ENCODE data around the gene CCNJ. TPM values are rescaled to one million over a fixed set of nuclear protein-coding genes. Genes with fewer than 3 reads are reported as not detected.
A peak's percentile ranks its signal among the peaks of the same experiment; 100 is the strongest.

The CCNJ gene
- total and polyA plus RNA-seq, 8 donors = 7.9 to 17.7 (median 16.4) TPM

- intact Hi-C loops (cut with DNase I) = no loop called here
Observed at GRCh38 chr10:96014473-96015102, 28.8 kb upstream of the CCNJ start.

GRCh38 chr10:96017191-96017687, 26.1 kb upstream of the CCNJ start:
- TF ChIP-seq, protein P1, sequence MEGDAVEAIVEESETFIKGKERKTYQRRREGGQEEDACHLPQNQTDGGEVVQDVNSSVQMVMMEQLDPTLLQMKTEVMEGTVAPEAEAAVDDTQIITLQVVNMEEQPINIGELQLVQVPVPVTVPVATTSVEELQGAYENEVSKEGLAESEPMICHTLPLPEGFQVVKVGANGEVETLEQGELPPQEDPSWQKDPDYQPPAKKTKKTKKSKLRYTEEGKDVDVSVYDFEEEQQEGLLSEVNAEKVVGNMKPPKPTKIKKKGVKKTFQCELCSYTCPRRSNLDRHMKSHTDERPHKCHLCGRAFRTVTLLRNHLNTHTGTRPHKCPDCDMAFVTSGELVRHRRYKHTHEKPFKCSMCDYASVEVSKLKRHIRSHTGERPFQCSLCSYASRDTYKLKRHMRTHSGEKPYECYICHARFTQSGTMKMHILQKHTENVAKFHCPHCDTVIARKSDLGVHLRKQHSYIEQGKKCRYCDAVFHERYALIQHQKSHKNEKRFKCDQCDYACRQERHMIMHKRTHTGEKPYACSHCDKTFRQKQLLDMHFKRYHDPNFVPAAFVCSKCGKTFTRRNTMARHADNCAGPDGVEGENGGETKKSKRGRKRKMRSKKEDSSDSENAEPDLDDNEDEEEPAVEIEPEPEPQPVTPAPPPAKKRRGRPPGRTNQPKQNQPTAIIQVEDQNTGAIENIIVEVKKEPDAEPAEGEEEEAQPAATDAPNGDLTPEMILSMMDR (IDR thresholded peaks at IDR 0.05) = peak; percentile 67 to 71
- no peaks in the 10 kb centered on the region for H3K4me1 ChIP-seq
- no peaks in the 10 kb centered on the region for H3K9me3 ChIP-seq
- DNase-seq = peak in 2 of 4 donors; percentile 70 to 71
- H3K4me3 ChIP-seq = no peak overlapping the region
- no peaks in the 10 kb centered on the region for H3K36me3 ChIP-seq
- intact Hi-C loops (cut with DNase I) = no loop called here
- ATAC-seq = peak; percentile 92
- H3K27me3 ChIP-seq = no peaks in the 10 kb centered on the region
- no peak overlapping the region for H3K27ac ChIP-seq

More at GRCh38 chr10:96014473-96015102, 28.8 kb upstream of the CCNJ start:
- Histone ChIP-seq H3K9me3 (no peaks in the 10 kb centered on the region), H3K36me3 (no peaks in the 10 kb centered on the region), H3K4me3 (no peak overlapping the region), H3K27ac (no peak overlapping the region), H3K4me1 (no peaks in the 10 kb centered on the region), H3K27me3 (no peaks in the 10 kb centered on the region)
- DNase-seq (no peak), ATAC-seq (no peak)
- TF ChIP-seq, protein P1 (IDR thresholded peaks at IDR 0.05) = no peak

- DNase-seq (no peak), ATAC-seq (no peak)
- no peaks in the 10 kb centered on the region for H3K9me3 ChIP-seq
Observed at GRCh38 chr10:96021332-96021731, 22.1 kb upstream of the CCNJ start.

GRCh38 chr10:96022739-96023138, 20.6 kb upstream of the CCNJ start:
- intact Hi-C loops (cut with DNase I) = no loop called here
- H3K27me3 ChIP-seq = no peaks in the 10 kb centered on the region
- H3K27ac ChIP-seq = no peak overlapping the region
- no peaks in the 10 kb centered on the region for H3K9me3 ChIP-seq
- H3K4me1 ChIP-seq = no peaks in the 10 kb centered on the region
- DNase-seq = no peak
- no peak for ATAC-seq
- H3K4me3 ChIP-seq = no peak overlapping the region
- TF ChIP-seq, protein P1 (IDR thresholded peaks at IDR 0.05) = no peak
- H3K36me3 ChIP-seq = no peaks in the 10 kb centered on the region

More at GRCh38 chr10:96021332-96021731, 22.1 kb upstream of the CCNJ start:
- Histone ChIP-seq H3K27ac (no peak overlapping the region), H3K36me3 (no peaks in the 10 kb centered on the region), H3K4me1 (no peaks in the 10 kb centered on the region), H3K4me3 (no peak overlapping the region), H3K27me3 (no peaks in the 10 kb centered on the region)
- TF ChIP-seq, protein P1 (IDR thresholded peaks at IDR 0.05) = no peak
- intact Hi-C loops (cut with DNase I) = no loop called here

GRCh38 chr10:96023168-96023567, 20.2 kb upstream of the CCNJ start:
- no peak overlapping the region for H3K4me3 ChIP-seq
- no peaks in the 10 kb centered on the region for H3K36me3 ChIP-seq
- DNase-seq = no peak
- H3K4me1 ChIP-seq = no peaks in the 10 kb centered on the region
- no peaks in the 10 kb centered on the region for H3K27me3 ChIP-seq
- H3K27ac ChIP-seq = no peak overlapping the region
- intact Hi-C loops (cut with DNase I) = no loop called here
- ATAC-seq = no peak
- no peaks in the 10 kb centered on the region for H3K9me3 ChIP-seq
- TF ChIP-seq, protein P1 (IDR thresholded peaks at IDR 0.05) = no peak

All from left lung (tissue), 10 donors.